Activated CD4-positive, alpha-beta T cell treated with anti-CD3 and anti-CD28 coated beads, Interleukin-2, amount 50 U/mL, for 48 hours (primary cell): ENCODE results near the gene ZNF282.

Experiments used
- DNase-seq, 2 experiments: peaks; one replicate each; pipeline ENCODE4 v3.0.0-alpha.2; 2020

The ZNF282 gene

DNA sequence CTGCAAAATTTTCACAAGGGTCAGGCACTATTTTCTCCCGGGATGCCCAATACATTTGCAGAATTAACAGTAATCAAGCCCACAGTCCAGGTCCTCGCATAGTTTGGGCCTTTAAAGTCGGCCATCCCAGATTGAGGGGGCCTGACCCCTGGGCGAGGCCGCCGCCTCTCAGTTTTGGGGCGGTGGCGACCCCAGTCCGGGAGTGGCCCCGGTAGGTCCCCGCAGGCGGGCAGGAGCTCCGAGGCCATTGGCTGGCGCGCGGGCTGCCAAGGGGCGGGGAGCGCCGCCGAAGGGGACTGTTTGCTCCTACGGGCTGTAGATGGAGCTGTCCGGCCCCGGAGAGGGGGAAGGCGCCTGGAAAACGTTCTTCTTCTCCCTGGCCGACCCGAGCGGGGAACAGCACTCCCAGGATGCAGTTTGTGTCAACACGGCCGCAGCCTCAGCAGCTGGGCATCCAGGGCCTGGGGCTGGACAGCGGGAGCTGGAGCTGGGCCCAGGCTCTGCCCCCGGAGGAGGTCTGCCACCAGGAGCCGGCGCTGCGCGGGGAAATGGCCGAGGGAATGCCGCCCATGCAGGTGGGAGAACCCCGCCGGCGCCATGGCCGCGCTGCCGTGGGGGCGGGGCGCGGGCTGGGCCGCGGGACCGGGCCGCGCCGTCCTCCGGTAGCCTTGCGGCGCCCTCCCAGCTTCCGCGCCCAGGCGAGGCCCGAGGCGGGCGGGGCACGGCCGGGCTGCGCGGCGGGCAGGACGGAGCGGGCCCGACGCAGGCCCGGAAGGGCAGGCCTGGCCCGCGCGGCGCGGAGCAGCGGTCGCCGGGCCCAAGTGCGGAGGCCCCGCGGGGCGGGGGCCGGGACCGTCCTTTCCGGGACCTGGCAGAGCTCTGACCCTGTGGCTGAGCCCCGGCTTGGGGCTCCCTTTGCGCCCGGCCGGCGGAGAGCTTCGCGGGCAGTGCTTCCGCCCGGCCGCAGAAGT is at the start of gene ZNF282:
ZNF282 (plus strand) TSS at position 367 of the 971 bp plus-strand sequence; CDS start at position 411, 44 bp downstream.
- DNase-seq: peak; percentile 86 to 89

DNA sequence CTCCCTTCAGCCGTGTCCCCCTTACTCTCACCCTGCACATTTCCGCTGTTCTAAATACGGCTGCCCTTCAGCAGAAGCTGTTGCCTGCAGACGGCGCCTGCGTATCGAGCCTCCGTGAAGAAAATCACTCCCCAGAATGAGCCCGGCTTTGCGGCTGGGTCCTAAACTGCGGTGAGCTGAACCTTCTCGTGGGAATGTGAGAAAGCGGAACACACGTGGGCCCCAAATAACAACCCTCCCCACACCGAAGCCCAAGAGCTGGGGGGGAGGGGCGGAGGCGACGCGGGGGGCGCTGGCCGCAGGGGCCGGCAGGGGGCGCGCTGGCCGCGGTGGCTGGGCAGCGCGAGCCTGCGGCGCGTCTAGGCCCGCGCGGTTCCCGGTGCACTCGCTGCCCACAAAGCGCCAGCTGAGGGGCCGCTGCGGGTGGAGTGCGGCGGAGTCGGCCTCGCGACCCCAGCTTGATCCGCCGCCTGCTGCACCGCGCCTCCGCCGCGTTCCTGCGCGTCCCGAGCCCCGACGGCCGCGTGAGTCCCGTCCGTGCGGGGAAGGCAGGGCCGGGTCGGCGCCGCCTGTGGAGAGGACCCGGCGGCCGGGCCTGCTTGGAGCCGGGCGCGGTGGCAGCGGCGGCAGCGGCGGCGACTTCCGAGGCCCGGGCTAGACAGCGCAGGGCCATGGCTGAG is 48.1 kb upstream of the ZNF282 start, which contains the start of gene ZNF398:
ZNF398 (plus strand) TSS at position 382 of the 680 bp plus-strand sequence; CDS start at position 672, 290 bp downstream.
- peak; percentile 79 to 80 for DNase-seq

DNA sequence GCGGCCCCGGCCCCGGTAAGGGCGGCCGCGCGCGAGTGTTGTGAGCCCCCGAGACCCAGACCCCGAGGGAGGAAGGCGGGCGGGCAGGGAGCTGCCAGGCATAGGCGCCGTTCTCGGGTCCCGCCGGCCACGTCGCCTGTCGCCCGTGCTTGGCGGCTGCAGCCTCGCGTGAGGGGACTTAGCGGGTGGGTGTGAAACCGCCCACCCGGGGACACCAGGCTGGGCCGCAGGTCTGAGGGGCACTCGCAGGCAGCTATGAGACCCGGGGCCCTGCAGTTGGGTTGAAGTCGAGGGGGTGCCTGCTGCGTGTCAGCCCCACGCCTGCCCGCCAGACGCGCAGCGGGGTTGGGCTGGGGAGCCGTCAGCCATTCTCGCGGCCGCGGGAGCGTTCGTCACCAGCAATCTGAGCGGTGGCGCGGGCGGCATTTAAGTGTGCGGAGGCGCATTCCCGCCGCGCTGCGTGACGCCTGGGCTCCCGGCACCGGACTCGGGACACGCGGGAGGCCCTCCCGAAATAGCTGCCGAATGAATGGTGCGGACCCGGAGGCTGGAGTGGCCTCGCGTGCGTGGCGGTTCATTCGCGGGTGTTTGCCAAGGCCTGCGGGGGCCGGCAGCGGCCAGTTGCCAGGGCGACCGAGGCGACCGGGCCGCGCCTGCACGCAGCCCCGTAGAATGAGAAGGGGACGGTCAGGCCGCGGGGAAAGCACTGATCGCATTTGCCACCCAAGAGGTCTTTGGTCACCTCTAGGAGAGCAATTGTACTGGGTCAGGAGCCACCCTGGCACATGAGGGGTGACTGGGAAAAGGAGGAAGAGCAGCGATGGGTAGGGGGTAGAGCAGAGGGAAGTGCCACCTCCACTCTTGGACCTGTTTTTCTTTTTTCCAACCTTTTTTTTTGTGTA is 47.3 kb upstream of the ZNF282 start:
- peak; percentile 61 to 71 for DNase-seq

DNA sequence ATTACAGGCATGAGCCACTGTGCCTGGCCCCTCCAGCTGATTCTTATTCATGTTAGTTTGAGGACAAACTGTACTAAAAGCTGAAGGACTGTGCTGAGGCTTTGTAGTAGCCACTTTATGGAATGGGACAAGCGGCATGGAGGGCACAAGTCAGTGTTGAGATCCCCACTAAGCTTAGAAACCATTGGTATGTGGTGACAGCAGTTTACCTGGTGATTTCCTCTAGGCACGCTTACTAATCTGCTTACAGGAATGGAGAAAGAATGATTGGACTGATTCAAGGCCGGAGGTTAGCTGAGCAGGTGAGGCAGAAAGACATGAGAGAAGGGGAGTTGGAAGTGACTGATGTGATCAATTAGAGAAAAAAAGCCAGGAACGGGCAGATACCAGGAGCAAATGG is 44.4 kb upstream of the ZNF282 start:
- DNase-seq: no peak

DNA sequence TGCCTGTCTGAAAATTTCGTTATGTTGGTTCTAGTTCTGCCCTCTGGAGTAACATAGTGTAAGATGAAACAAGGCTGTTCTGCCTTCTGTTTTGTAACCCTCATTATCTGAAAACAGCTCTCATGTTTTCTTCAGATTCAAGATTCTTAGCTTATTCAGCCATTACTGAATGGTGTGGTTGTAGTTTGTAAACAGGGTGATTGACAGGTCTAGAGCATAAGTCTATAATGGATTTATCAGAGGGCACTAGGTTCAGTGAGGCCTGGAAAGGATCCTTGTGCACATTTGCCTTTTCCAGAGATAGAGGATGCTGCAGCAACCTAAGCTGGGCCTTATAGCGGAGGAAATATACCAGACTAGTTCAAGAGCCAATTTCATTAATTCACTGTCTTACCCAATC is 42.0 kb upstream of the ZNF282 start:
- no peak for DNase-seq

DNA sequence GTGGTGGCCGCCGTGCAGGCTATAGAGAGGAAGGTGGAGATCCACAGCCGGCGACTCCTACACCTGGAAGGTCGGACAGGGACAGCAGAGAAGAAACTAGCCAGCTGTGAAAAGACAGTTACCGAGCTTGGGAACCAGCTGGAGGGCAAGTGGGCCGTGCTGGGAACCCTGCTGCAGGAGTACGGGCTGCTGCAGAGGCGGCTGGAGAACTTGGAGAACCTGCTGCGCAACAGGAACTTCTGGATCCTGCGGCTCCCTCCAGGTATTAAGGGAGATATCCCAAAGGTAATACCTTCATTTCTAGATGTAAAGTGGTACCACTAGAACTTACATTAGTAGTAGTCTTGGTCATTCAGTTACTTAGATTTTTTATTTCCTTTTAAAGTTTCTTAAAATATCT is 41.3 kb upstream of the ZNF282 start:
- DNase-seq: no peak

DNA sequence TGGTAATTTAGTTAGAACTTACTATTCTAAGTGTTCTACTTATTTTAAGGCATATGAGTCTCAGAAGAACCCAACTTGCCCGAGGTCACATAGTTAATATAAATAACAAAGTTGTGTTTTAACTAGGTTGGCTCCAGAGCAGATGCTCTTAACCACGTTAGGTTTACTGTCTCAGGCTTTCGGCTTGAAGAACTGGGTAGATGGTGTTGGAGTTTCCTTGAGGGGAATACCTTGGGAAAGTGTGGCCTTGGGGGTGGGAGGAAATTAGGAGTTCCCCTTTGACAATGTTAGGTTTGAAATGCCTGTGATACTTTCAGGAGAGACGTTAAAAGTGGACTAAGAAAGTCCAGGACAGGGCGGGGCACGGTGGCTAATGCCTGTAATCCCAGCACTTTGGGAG is 38.4 kb upstream of the ZNF282 start:
- DNase-seq: no peak

DNA sequence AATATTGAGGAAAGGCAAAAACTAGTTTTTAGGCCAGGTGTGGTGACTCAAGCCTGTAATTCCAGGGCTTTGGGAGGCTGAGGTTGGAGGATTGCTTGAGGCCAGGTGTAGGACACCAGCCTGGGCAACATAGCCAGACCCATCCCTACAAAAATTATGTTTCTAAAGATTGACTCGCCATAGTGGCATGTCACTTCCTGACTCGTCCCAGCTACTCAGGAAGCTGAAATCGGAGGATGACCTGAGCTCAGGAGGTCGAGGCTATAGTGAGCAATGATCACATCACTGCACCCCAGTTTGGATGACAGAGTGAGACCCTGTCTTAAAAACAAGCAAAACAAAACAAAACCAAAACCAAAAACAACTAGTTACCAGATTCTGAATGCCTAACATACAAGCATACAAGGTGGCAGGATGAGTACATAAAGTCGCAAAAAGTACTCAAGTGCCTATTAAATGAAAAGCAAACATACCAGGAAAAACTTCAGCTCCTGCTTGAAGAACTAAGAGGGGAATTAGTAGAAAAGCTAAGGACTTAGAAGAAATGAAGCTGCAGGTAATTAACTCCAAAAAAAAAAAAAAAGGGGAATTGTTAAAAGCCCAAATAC is 34.0 kb upstream of the ZNF282 start:
- DNase-seq: no peak

DNA sequence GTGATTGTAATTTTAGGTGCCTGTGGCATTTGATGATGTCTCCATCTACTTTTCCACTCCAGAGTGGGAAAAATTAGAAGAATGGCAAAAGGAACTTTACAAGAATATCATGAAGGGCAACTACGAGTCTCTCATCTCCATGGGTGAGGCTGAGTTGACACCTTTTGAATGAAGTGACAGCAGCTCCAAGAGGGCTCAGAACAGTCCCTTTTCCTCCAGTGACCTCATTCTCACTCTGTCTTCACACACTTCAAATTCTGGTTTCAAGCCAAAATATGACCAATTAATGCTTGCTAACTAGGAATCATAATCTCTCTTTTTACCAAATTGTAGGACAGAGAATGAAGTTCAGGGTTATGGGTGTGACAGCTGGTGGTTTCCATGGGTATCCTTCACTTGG is 29.2 kb upstream of the ZNF282 start:
- no peak for DNase-seq

DNA sequence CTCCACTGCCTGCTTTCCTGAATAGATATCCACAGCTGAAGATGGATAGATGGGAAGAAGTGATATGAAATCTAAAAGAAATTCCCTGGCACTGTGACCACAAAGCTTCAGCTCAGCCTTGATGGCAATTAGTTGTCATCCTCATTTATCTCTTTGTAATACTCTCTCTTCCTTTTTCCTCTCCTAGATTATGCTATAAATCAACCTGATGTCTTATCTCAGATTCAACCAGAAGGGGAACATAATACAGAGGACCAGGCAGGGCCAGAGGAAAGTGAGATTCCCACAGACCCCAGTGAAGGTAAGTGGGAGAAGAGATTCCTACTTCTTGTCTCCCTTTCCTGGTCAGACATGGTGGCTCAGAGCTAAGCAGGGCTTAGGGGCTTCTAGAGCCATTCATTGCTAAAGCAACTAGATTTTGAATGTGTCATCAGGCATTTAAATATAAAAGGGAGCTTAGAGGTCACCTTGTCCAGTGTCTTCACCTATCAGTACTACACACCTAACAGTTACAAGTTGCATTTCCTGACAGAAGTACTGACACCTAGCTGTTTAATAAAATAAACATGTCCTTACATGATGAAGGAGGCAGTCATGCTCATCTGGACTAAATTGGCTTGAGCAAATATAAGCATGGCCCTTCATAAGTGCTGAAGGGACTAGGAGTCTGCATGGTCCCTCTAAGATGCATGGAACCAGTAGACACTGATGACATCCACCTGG is 28.6 kb upstream of the ZNF282 start:
- no peak for DNase-seq

DNA sequence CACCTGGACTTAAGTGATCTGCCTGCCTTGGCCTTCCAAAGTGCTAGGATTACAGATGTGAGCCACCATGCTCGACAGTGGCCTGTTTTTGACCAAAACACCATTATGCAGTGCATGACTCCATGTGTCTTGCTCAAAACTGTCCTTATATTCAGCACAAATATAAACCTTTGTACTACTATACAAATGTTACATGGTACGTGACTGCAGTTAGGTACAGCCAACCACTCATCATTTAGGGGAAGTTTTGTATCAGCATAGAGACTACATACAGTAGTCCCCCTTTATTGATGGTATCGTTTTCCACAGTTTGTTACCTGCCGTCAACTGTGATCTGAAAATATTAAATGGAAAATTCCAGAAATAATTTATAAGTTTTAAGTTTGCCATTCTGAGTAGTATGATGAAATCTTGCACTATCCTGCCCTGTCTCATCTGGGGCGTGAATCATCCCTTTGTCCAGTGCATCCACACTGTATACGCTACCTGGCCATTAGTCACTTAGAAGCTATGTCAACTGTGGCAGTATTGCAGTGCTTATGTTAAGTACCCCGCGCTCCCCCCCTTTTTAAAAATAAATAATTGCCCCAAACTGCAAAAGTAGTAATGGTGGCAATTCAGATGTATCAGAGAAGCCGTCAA is 23.3 kb upstream of the ZNF282 start:
- no peak for DNase-seq

DNA sequence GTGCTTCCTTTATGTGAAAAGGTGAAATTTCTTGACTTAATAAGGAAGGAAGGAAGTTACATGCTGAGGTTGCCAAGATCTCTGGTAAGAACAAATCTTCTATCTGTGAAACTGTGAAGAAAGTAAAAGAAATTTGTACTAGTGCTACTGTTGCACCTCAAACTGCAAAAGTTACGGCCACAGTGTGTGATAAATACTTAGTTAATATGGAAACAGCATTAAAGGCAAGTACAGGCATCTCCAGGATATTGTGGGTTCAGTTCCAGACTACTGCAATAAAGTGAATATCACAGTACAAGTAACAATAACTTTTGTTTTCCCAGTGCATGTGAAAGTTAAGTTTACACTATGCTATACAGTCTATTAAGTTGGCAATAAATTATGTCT is 22.8 kb upstream of the ZNF282 start:
- DNase-seq: no peak

DNA sequence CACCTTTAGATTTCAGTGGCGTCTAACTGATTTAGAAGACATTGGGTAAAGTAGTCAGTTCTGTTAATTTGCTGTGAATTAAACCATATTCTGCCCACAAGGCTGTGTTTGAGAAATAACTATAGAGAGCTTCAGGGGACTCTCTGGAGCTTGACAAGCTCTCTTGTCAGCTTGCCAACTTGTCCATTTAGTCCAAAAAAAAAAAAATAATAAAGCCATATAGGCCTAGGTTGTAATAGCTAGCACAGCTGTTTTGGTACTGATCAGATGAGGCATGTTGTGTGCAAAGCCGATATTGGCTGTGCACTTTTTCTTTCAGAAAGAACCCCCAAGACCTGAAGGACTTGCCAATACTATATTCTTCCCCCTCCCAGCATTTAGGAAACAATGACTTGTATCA is 20.2 kb upstream of the ZNF282 start:
- DNase-seq: no peak

DNA sequence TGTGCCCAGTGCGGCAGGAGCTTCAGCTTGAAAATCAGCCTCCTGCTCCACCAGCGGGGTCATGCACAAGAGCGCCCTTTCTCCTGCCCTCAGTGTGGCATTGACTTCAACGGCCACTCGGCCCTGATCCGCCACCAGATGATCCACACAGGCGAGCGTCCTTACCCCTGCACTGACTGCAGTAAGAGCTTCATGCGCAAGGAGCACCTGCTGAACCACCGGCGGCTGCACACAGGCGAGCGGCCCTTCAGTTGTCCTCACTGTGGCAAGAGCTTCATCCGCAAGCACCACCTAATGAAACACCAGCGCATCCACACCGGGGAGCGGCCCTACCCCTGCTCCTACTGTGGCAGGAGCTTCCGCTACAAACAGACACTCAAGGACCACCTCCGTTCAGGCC is 16.1 kb upstream of the ZNF282 start:
- DNase-seq: no peak

DNA sequence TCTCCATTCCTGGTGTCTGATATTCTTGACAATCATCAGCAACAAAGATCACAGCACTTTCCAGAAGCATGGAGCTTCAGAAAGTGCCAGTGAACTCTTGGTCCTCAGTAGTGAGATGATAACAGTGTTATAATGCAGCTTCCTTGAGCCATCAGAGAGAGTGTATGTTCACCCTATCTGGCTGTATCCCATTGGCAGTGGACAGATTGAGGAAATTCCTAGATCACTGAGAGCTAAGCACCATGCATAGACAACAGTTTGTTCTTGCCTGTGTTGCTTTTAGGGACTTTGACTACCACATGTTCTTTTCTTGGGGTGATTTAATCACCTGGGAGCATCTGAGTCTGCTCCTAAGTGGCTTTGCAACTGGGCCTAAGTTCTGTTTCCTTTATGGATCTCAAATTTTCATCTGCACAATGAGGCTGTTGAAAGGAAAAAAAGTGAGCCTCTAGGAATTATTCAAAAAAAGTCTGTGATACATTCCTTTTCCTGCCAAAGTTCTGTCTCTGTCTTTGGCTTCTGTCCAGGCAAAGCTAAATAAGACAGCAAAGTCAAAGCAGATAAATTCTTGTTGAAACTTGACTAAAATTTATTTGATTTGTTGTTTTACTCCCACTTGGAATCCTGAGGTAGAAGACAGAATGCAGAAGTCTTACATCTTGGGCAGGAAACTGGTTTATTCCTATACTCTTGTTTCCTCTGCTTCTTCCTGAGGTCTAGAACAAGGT is 14.5 kb upstream of the ZNF282 start:
- DNase-seq: no peak

DNA sequence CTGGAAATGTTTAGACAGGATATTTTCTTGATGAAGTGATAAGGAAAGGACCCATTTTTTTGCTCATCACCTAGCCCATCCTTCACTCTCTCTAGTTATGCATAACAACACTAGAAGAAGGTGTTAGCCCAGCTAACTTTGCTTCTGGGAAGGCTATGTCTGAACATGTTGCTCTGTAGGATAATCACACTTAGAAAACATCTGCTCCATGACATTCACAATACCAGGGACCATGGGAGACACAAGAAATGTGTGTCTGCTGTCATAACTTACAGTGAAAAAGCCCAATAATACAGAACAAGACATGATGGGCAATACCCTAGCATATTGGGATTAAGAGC is 13.9 kb upstream of the ZNF282 start:
- no peak for DNase-seq

DNA sequence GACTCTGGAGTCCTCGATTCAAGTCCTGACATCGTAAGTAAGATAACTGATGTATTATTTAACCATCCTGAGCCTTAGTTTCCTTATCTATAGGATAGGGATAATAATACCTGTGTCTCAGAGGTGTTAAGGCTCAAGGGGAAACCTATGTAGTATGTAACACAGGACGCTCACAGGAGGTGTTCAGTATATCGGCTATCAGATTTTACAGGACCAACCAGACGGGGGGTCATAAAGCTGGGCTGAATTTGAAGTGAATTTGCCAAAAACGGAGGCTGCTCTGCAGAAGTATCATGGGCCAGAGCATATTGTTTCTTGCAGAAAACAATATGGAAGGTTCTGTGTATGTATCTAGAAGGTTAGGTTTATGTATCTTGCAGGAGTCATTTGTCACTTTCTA is 11.1 kb upstream of the ZNF282 start:
- DNase-seq: no peak

DNA sequence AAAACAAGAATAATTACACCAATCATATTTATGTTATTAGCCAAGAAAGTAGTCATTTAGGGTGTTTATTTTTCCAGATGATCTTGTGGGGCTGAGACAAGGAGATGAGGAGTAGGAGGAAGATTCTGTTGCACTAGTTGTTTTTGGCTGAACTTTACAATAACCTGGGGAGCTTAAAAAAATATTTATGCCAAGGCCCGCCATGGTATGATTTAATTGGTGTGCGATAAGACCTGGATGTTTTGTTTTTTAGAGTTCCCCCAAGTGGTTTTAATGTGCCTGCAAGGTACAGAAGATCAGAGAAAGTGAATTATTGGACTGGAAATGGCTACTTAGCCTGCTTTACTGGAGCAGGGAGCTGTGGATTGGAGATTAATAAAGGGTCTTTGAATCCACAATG is 7.1 kb upstream of the ZNF282 start:
- DNase-seq: no peak

DNA sequence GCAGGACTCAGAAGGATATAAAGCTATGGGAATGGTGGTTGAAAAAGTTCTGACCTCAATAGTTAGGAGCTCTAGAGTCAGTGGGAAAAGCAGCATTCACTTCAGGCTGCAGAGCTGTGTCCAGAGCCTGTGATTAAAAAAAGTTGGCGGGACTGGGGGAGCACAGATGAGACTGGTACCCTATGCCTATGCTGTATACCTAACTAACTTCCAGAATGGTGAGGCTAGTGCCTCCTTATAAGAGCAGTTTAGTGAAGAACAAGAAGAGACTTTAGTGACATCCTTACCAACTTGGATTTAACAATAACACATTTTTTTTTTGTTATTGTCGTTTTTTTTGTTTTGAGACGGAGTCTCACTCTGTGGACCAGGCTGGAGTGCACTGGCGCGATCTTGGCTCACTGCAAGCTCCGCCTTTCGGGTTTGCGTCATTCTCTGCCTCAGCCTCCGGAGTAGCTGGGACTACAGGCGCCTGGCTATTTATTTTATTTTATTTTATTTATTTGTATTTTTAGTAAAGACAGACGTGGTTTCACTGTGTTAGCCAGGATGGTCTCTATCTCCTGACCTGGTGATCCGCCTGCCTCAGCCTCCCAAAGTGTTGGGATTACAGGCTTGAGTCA is 6.6 kb upstream of the ZNF282 start:
- no peak for DNase-seq

DNA sequence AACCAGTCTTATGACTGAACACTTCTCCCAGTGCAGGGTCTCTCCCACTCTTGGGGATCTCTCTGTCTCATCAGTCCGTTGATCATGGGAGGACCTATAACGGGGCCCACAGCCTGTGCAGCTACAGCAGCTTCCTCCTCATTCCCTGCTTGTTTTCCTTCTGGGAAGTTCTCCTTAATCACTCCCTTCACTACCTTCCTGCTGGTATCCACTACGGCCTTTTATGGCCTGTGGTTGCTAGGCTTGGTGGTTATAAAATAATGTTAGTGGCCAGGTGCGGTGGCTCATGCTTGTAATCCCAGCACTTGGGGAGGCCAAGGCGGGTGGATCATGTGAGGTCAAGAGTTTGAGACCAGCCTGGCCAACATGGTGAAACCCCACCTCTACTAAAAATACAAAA is 3.5 kb upstream of the ZNF282 start:
- no peak for DNase-seq
